ENCODE measurements around the gene SNAP91. TPM values are rescaled to one million over a fixed set of nuclear protein-coding genes. Genes with fewer than 3 reads are reported as not detected.

SNAP91 gene
- total and polyA plus RNA-seq, 2 of the 8 experiments (the other 6 are each of a cell fraction or from before 2014, with no cell fraction given) = 1.3 to 1.5 TPM

GRCh38 chr6:83729871-83730270, 21.0 kb upstream of the SNAP91 start (continued):
- TF ChIP-seq CHD7 (IDR thresholded peaks at IDR 0.05; ENCODE audit: insufficient replicate concordance, low read length) (no peak), RBBP5 (IDR thresholded peaks at IDR 0.05; ENCODE audit: borderline replicate concordance, low read depth, low read length) (no peak), ZNF274 (IDR thresholded peaks at IDR 0.05; ENCODE audit: borderline replicate concordance, extremely low read depth, low read length) (no peak), SP1 (IDR thresholded peaks at IDR 0.05; ENCODE audit: low read depth, low read length) (no peak), SP4 (IDR thresholded peaks at IDR 0.05; ENCODE audit: low read length) (no peak), CHD2 (IDR thresholded peaks at IDR 0.05; ENCODE audit: low read length) (no peak), MAFK (IDR thresholded peaks at IDR 0.05; ENCODE audit: low read depth, low read length) (no peak)
